PC-9 (cell line): ENCODE data around the gene PROSER2.

Source experiments
- CTCF ChIP-seq: fragments of 200-600 bp; sonication (generic); conservative IDR thresholded peaks from 2 replicates; pipeline ENCODE4 v1.6.1; 2017; ENCODE audit warnings: mixed run types, antibody characterized with exemption, mild to moderate bottlenecking, moderate library complexity
- EZH2 ChIP-seq: fragments of 200-600 bp; sonication (generic); IDR thresholded peaks from 2 replicates; pipeline ENCODE4 v1.8.0; 2017; ENCODE audit warnings: antibody characterized with exemption, low read depth

GRCh38 chr10:11854301-11854700 lies 31.1 kb downstream of the PROSER2 start:
- TF ChIP-seq CTCF (no peak), EZH2 (no peak)
